MM.1S (cell line): Measurements from ENCODE around the gene PAPSS2.

ENCODE experiments used
- EZH2phosphoT487 ChIP-seq: fragments of 300-600 bp; sonication (generic); IDR thresholded peaks from 2 replicates; pipeline ENCODE4 v1.6.1; 2018; ENCODE audit warnings: antibody characterized with exemption, low read length
- TF ChIP-seq, protein P1 (sequence below): fragments of 300-600 bp; sonication (generic); IDR thresholded peaks from 2 replicates; pipeline ENCODE4 v1.5.1; 2016; ENCODE audit warnings: antibody characterized with exemption, low read length, mixed read lengths

DNA sequence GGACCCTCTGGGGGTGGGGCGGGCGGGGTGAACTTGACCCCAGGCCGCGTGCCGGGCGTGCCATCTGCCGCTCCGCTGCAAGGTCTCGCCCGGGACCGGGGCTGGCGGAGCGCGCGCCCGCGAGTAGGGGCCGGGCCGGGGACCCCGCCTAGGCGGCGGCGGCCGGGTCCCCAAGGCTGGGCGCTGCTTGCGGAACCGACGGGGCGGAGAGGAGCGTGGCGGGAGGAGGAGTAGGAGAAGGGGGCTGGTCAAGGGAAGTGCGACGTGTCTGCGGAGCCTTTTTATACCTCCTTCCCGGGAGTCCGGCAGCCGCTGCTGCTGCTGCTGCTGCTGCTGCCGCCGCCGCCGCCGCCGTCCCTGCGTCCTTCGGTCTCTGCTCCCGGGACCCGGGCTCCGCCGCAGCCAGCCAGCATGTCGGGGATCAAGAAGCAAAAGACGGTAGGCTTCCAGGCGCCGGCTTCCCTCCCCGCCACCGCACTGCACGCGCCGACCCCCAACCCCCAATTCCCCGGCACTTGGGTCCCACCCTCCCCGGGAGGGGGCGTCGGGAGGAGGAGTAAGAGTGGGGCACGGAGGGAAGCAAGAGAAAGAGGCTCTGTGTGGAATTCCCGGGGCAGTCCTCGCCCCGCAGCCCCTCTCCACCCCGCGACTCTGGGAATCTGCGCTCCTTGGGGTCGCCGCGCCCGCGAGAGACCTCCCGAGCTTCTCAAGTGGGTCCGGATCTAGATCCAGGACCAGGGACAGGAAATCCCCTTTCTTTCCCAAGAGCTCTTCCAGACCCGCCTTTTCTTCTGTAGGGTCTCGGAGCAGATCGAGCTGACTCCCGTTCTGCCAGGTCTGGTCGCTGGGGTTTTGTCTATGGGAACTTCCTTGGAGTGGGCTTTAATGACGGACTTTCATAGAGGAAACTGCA, at the start of gene PAPSS2:
- TF ChIP-seq, protein P1, sequence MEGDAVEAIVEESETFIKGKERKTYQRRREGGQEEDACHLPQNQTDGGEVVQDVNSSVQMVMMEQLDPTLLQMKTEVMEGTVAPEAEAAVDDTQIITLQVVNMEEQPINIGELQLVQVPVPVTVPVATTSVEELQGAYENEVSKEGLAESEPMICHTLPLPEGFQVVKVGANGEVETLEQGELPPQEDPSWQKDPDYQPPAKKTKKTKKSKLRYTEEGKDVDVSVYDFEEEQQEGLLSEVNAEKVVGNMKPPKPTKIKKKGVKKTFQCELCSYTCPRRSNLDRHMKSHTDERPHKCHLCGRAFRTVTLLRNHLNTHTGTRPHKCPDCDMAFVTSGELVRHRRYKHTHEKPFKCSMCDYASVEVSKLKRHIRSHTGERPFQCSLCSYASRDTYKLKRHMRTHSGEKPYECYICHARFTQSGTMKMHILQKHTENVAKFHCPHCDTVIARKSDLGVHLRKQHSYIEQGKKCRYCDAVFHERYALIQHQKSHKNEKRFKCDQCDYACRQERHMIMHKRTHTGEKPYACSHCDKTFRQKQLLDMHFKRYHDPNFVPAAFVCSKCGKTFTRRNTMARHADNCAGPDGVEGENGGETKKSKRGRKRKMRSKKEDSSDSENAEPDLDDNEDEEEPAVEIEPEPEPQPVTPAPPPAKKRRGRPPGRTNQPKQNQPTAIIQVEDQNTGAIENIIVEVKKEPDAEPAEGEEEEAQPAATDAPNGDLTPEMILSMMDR = no peak
- TF ChIP-seq EZH2phosphoT487 = no peak
